ENCODE results near the gene SSUH2. TPM values are rescaled to one million over a fixed set of nuclear protein-coding genes. Genes with fewer than 3 reads are reported as not detected.
A peak's percentile ranks its signal among the peaks of the same experiment; 100 is the strongest.

The SSUH2 gene
- total RNA-seq, 1 donor from 2014 or later: not detected

GRCh38 chr3:8667463-8668091 lies 23.0 kb upstream of the SSUH2 start:
- intact Hi-C loops (cut with micrococcal nuclease): no loop called here
- Mint-ChIP-seq H3K36me3 (ENCODE audit: low read depth) (no peaks in the 10 kb centered on the region), H3K27me3 (peaks cover 2% of the 10 kb centered on the region), H3K4me3 (no peak overlapping the region), H3K9me3 (no peaks in the 10 kb centered on the region), H3K4me1 (peaks cover 15% of the 10 kb centered on the region), H3K27ac (no peak overlapping the region)
- ChIA-PET CTCF (no interaction called here), POLR2A (no interaction called here)
- TF ChIP-seq, protein P1, sequence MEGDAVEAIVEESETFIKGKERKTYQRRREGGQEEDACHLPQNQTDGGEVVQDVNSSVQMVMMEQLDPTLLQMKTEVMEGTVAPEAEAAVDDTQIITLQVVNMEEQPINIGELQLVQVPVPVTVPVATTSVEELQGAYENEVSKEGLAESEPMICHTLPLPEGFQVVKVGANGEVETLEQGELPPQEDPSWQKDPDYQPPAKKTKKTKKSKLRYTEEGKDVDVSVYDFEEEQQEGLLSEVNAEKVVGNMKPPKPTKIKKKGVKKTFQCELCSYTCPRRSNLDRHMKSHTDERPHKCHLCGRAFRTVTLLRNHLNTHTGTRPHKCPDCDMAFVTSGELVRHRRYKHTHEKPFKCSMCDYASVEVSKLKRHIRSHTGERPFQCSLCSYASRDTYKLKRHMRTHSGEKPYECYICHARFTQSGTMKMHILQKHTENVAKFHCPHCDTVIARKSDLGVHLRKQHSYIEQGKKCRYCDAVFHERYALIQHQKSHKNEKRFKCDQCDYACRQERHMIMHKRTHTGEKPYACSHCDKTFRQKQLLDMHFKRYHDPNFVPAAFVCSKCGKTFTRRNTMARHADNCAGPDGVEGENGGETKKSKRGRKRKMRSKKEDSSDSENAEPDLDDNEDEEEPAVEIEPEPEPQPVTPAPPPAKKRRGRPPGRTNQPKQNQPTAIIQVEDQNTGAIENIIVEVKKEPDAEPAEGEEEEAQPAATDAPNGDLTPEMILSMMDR (IDR thresholded peaks at IDR 0.05): no peak
- ATAC-seq (ENCODE audit: low read depth) (no peak), DNase-seq (no peak)

- H3K27ac Mint-ChIP-seq: no peak overlapping the region
- ChIA-PET POLR2A (no interaction called here), CTCF (no interaction called here)
- peak overlapping the region; percentile 3 for H3K4me3 Mint-ChIP-seq
- H3K4me1 Mint-ChIP-seq: peaks cover 15% of the 10 kb centered on the region
- ATAC-seq (ENCODE audit: low read depth) (no peak), DNase-seq (no peak)
- peaks cover 2% of the 10 kb centered on the region for H3K27me3 Mint-ChIP-seq
- no peaks in the 10 kb centered on the region for H3K36me3 Mint-ChIP-seq (ENCODE audit: low read depth)
- intact Hi-C loops (cut with micrococcal nuclease): no loop called here
- TF ChIP-seq, protein P1 (IDR thresholded peaks at IDR 0.05): no peak
- no peaks in the 10 kb centered on the region for H3K9me3 Mint-ChIP-seq
Observed at GRCh38 chr3:8665407-8665896, 20.9 kb upstream of the SSUH2 start.

DNA sequence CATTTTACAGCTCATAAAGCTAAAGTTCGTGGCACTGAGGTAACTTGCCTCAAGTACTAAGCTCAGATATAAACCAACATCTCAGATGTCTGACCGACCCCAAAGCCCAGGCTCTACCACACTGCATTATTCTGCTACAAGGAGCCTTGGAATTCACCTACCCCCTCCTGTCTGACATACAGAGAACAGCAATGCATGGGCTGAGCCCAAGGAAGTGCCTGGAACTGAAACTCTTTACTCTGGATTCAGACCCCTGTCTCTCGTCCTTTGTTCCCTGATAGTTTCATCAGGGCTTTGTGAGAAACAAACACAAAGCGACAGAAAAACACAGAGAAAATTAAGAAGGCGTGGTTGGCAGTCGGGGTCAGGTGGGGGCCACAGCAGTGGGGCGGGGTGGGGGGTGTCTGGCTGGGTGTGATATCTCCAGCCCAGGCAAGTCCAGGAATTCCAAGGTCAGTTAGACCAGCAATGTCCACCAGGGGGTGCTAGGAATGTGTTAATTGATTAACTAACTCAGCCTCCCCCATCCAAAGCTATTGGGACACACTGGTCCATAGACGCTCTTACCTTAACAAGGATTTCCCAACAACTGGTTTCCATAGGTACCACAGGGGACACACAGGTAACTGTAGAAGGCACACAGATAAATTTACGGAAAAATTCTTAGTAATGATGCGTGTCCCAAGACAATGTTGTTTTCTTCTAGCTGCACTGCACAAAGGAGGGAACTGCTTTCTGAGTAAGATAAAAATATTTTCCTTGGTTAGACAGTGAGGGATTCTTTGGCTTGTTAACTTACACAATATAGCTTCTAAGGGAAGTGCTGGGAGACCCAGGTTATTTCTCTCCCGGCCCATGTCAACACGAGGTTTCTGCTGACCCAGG lies 18.8 kb upstream of the SSUH2 start:
- ChIA-PET POLR2A (no interaction called here), CTCF (no interaction called here)
- Mint-ChIP-seq H3K27me3 (peaks cover 2% of the 10 kb centered on the region), H3K4me1 (peaks cover 31% of the 10 kb centered on the region), H3K27ac (no peak overlapping the region), H3K9me3 (no peaks in the 10 kb centered on the region), H3K36me3 (ENCODE audit: low read depth) (no peaks in the 10 kb centered on the region), H3K4me3 (no peak overlapping the region)
- TF ChIP-seq, protein P1 (IDR thresholded peaks at IDR 0.05): peak; percentile 51
- DNase-seq (no peak), ATAC-seq (ENCODE audit: low read depth) (no peak)
- intact Hi-C loops (cut with micrococcal nuclease): loop anchor here (1.0 to 2.0 kb wide), 2 partner anchors 104 to 639 kb away; no protein-coding TSS in a partner anchor

DNA sequence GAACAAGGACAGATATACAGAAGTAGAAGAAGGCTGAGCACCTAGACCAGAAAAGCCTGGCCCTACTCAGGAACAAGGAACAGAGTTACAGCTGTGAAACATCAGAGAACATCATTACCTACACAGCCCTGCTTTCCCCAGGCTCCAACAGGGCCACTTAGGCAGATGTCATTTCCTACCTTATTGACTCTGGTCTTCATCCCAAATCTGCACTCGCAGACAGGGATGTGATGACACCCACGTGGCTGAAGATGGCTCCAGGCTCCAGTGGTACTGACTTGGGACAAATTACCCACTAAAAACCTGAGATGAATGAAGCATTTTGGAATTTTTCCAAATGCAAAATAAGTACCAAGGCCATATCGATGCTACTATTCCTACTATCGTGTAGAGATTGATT lies 18.0 kb upstream of the SSUH2 start:
- Mint-ChIP-seq H3K4me1 (peaks cover 39% of the 10 kb centered on the region), H3K27me3 (peaks cover 2% of the 10 kb centered on the region), H3K9me3 (no peaks in the 10 kb centered on the region), H3K27ac (no peak overlapping the region), H3K4me3 (no peak overlapping the region), H3K36me3 (ENCODE audit: low read depth) (no peaks in the 10 kb centered on the region)
- ATAC-seq (ENCODE audit: low read depth): no peak
- TF ChIP-seq, protein P1 (IDR thresholded peaks at IDR 0.05): no peak
- intact Hi-C loops (cut with micrococcal nuclease): loop anchor here (2.0 kb wide), 1 partner anchor 640 kb away; no protein-coding TSS in a partner anchor
- ChIA-PET POLR2A (no interaction called here), CTCF (no interaction called here)
- no peak for DNase-seq

Measured in activated B cell treated with CpG ODN at 0.5 μM for 24 hours (primary cell).